SK-N-SH treated with all-trans-retinoic acid at 6 μM for 48 hours (cell line): ENCODE data around the gene FZD7.

Source experiments
- ARNTL ChIP-seq: fragments of 450-650 bp; formaldehyde crosslinking; IDR thresholded peaks from 2 replicates; pipeline ENCODE4 v1.5.0; 2020; ENCODE audit warnings: low read depth, mild to moderate bottlenecking, moderate library complexity, borderline replicate concordance
- BACH2 ChIP-seq: fragments of 250-450 bp; sonication (Bioruptor Pico); IDR thresholded peaks from 2 replicates; pipeline ENCODE4 v1.9.0; 2021; ENCODE audit warnings: mild to moderate bottlenecking, borderline replicate concordance
- CSDC2 ChIP-seq: fragments of 250-450 bp; sonication (Bioruptor Pico); IDR thresholded peaks from 2 replicates; pipeline ENCODE4 v1.5.0; 2020; ENCODE audit warnings: mild to moderate bottlenecking, moderate library complexity
- ESRRG ChIP-seq: fragments of 250-450 bp; sonication (Bioruptor Pico); IDR thresholded peaks from 2 replicates; pipeline ENCODE4 v1.6.1; 2021; ENCODE audit warnings: mild to moderate bottlenecking
- ISL1 ChIP-seq: fragments of 250-450 bp; sonication (Bioruptor Pico); IDR thresholded peaks from 2 replicates; pipeline ENCODE4 v2.1.2; 2022; ENCODE audit warnings: mild to moderate bottlenecking, moderate library complexity
- OSR1 ChIP-seq: fragments of 250-450 bp; sonication (Bioruptor Pico); IDR thresholded peaks from 2 replicates; pipeline ENCODE4 v1.8.0; 2022; ENCODE audit warnings: moderate library complexity, mild to moderate bottlenecking, inconsistent platforms
- PPARA ChIP-seq: fragments of 250-450 bp; sonication (Bioruptor Pico); IDR thresholded peaks from 2 replicates; pipeline ENCODE4 v1.5.0; 2020; ENCODE audit warnings: mild to moderate bottlenecking, borderline replicate concordance
- RARB ChIP-seq: fragments of 250-450 bp; sonication (Bioruptor Pico); IDR thresholded peaks from 2 replicates; pipeline ENCODE4 v1.8.0; 2021; ENCODE audit warnings: mild to moderate bottlenecking, moderate library complexity
- SNAI2 ChIP-seq: fragments of 250-450 bp; sonication (Bioruptor Pico); IDR thresholded peaks from 2 replicates; pipeline ENCODE4 v1.5.0; 2020; ENCODE audit warnings: mild to moderate bottlenecking, moderate library complexity
- ZNF565 ChIP-seq: fragments of 450-650 bp; formaldehyde crosslinking; conservative IDR thresholded peaks from 2 replicates; pipeline ENCODE4 v1.5.0; 2020; ENCODE audit warnings: low read depth, mild to moderate bottlenecking, moderate library complexity
- ZNF70 ChIP-seq: fragments of 450-650 bp; formaldehyde crosslinking; IDR thresholded peaks from 2 replicates; pipeline ENCODE4 v1.5.0; 2020; ENCODE audit warnings: mild to moderate bottlenecking, moderate library complexity
- TF ChIP-seq, protein P1 (sequence below): fragments of 250-450 bp; sonication (Bioruptor Pico); IDR thresholded peaks from 2 replicates; pipeline ENCODE4 v1.8.0; 2020; ENCODE audit warnings: mild to moderate bottlenecking, moderate library complexity, borderline replicate concordance
- TF ChIP-seq, protein P2 (sequence below): fragments of 250-450 bp; sonication (Bioruptor Pico); IDR thresholded peaks from 2 replicates; pipeline ENCODE4 v1.5.1; 2020; ENCODE audit warnings: low read depth, mild to moderate bottlenecking, moderate library complexity
- TF ChIP-seq, protein P3 (sequence below): fragments of 250-450 bp; sonication (Bioruptor Pico); IDR thresholded peaks from 2 replicates; pipeline ENCODE4 v1.8.0; 2021; ENCODE audit warnings: low read depth, mild to moderate bottlenecking, moderate library complexity, borderline replicate concordance

DNA sequence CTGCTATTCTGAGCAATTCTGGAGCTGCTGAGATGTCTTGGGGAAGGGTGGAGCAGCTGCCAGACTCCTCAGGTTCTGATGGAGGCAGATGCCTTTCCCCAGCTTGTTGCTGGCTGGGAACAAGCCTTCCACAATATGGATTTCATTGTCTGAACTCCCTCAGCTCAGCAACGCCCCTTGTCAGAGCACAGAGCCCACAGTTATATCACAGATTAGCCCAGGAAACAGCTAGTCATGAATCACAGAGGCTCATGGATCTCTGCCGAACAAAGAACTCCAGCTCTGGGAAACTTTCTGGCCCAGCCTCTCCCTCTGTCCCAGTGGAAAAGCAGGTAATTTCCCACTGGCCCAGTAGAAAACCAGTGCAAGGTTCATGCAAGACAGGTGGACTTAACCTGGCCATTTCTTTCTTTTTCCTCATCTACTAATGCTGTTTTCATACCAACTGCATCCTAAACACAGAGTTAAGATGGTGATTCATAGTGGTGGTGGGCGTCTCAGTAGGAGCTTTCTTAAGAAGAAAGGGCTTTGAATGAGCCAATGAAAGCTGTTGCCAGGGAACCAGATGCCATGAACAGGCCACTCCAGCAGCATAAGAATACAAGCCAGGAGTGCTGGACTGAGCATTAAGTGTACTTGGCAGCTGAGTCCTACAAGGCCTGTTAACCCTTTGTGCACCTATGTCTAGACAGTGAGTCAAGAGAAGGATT is 30.7 kb downstream of the FZD7 start:
- TF ChIP-seq SNAI2 (no peak), RARB (no peak), ARNTL (CRISPR knock-in tag) (no peak), ISL1 (CRISPR knock-in tag) (no peak), BACH2 (CRISPR knock-in tag) (no peak), OSR1 (CRISPR knock-in tag) (no peak), ZNF565 (no peak), ZNF70 (CRISPR knock-in tag) (no peak), ESRRG (no peak), CSDC2 (no peak), PPARA (CRISPR knock-in tag) (no peak)
- TF ChIP-seq, protein P1, sequence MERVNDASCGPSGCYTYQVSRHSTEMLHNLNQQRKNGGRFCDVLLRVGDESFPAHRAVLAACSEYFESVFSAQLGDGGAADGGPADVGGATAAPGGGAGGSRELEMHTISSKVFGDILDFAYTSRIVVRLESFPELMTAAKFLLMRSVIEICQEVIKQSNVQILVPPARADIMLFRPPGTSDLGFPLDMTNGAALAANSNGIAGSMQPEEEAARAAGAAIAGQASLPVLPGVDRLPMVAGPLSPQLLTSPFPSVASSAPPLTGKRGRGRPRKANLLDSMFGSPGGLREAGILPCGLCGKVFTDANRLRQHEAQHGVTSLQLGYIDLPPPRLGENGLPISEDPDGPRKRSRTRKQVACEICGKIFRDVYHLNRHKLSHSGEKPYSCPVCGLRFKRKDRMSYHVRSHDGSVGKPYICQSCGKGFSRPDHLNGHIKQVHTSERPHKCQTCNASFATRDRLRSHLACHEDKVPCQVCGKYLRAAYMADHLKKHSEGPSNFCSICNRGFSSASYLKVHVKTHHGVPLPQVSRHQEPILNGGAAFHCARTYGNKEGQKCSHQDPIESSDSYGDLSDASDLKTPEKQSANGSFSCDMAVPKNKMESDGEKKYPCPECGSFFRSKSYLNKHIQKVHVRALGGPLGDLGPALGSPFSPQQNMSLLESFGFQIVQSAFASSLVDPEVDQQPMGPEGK (CRISPR knock-in tag), result no peak
- TF ChIP-seq, protein P2, sequence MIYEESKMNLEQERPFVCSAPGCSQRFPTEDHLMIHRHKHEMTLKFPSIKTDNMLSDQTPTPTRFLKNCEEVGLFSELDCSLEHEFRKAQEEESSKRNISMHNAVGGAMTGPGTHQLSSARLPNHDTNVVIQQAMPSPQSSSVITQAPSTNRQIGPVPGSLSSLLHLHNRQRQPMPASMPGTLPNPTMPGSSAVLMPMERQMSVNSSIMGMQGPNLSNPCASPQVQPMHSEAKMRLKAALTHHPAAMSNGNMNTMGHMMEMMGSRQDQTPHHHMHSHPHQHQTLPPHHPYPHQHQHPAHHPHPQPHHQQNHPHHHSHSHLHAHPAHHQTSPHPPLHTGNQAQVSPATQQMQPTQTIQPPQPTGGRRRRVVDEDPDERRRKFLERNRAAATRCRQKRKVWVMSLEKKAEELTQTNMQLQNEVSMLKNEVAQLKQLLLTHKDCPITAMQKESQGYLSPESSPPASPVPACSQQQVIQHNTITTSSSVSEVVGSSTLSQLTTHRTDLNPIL (CRISPR knock-in tag), result no peak
- TF ChIP-seq, protein P3, sequence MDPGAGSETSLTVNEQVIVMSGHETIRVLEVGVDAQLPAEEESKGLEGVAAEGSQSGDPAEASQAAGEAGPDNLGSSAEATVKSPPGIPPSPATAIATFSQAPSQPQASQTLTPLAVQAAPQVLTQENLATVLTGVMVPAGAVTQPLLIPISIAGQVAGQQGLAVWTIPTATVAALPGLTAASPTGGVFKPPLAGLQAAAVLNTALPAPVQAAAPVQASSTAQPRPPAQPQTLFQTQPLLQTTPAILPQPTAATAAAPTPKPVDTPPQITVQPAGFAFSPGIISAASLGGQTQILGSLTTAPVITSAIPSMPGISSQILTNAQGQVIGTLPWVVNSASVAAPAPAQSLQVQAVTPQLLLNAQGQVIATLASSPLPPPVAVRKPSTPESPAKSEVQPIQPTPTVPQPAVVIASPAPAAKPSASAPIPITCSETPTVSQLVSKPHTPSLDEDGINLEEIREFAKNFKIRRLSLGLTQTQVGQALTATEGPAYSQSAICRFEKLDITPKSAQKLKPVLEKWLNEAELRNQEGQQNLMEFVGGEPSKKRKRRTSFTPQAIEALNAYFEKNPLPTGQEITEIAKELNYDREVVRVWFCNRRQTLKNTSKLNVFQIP, result no peak
